PC-9 (cell line): Measurements from ENCODE around the gene TARM1.

Experiments used
- CTCF ChIP-seq: fragments of 200-600 bp; sonication (generic); conservative IDR thresholded peaks from 2 replicates; pipeline ENCODE4 v1.6.1; 2017; ENCODE audit warnings: mixed run types, antibody characterized with exemption, mild to moderate bottlenecking, moderate library complexity
- EZH2 ChIP-seq: fragments of 200-600 bp; sonication (generic); IDR thresholded peaks from 2 replicates; pipeline ENCODE4 v1.8.0; 2017; ENCODE audit warnings: antibody characterized with exemption, low read depth

GRCh38 chr19:54105796-54106195 lies 24.6 kb upstream of the TARM1 start:
- TF ChIP-seq CTCF (no peak), EZH2 (no peak)
